22Rv1 (cell line): ENCODE measurements around the gene PKHD1.

Experiments used
- CTCF ChIP-seq: fragments of 450-650 bp; IDR thresholded peaks from 2 replicates; pipeline ENCODE4 v1.5.1; 2017; ENCODE audit warnings: mild to moderate bottlenecking
- ZFX ChIP-seq: fragments of 450-650 bp; IDR thresholded peaks from 2 replicates; pipeline ENCODE4 v1.6.1; 2017; ENCODE audit warnings: antibody characterized with exemption, borderline replicate concordance

- TF ChIP-seq CTCF (no peak), ZFX (no peak)
Measured at GRCh38 chr6:52016915-52017748, 70.3 kb downstream of the PKHD1 start.
